Lower leg skin (tissue), 4 donors: ENCODE results near the gene GADD45B. TPM values are rescaled to one million over a fixed set of nuclear protein-coding genes. Genes with fewer than 3 reads are reported as not detected.
"Not testable (repeated sequence)": the region's sequence is repeated elsewhere in the genome, so short reads cannot be mapped to it uniquely, and the experiment has no call there.

ENCODE experiments used
- DNase-seq, 2 donors: peaks; one replicate each; pipeline ENCODE4 v3.0.0-alpha.2; 2019; ENCODE audit warnings: low spot score in 2 of 2
- H3K4me3 ChIP-seq: fragments of 200-600 bp; sonication (generic); 2 replicates; pipeline ENCODE4 v1.5.1; 2017; ENCODE audit warnings: mild to moderate bottlenecking, low read depth; ENCODE audit not compliant: poor library complexity, severe bottlenecking
- POLR2A ChIP-seq, 2 donors: fragments of 450-650 bp; IDR thresholded peaks; one replicate each; pipeline ENCODE4 v1.6.1; 2016 to 2017; ENCODE audit warnings: antibody characterized with exemption in 2 of 2, mild to moderate bottlenecking in 1 of 2, moderate library complexity in 1 of 2
- WGBS, 2 donors: methylation state at CpG; one replicate each; pipeline ENCODE4 v1.1.5; 2018; 5-methylcytosine and 5-hydroxymethylcytosine counted together
- intact Hi-C: fragments of 100-400 bp; cut with DNase I; formaldehyde crosslinking; loops from one replicate; pipeline ENCODE4 v1.15.0; 2023; ENCODE audit warnings: low total_unique reads
- total RNA-seq, 4 donors: library from RNA; depleted of rRNA; stranded (reverse); fragments of >200 nt; gene quantifications; one replicate each; pipeline ENCODE4 v1.1.0, GENCODE V29; 2016
- TF ChIP-seq, protein P1 (sequence below), 3 donors: fragments of 450-650 bp; IDR thresholded peaks; one replicate each; pipeline ENCODE4 v1.5.1; 2016; ENCODE audit warnings: antibody characterized with exemption in 3 of 3, mild to moderate bottlenecking in 3 of 3, moderate library complexity in 2 of 3

GADD45B gene
- total RNA-seq, 4 donors from 2014 or later = 74.0 to 205 (median 106) TPM

DNA sequence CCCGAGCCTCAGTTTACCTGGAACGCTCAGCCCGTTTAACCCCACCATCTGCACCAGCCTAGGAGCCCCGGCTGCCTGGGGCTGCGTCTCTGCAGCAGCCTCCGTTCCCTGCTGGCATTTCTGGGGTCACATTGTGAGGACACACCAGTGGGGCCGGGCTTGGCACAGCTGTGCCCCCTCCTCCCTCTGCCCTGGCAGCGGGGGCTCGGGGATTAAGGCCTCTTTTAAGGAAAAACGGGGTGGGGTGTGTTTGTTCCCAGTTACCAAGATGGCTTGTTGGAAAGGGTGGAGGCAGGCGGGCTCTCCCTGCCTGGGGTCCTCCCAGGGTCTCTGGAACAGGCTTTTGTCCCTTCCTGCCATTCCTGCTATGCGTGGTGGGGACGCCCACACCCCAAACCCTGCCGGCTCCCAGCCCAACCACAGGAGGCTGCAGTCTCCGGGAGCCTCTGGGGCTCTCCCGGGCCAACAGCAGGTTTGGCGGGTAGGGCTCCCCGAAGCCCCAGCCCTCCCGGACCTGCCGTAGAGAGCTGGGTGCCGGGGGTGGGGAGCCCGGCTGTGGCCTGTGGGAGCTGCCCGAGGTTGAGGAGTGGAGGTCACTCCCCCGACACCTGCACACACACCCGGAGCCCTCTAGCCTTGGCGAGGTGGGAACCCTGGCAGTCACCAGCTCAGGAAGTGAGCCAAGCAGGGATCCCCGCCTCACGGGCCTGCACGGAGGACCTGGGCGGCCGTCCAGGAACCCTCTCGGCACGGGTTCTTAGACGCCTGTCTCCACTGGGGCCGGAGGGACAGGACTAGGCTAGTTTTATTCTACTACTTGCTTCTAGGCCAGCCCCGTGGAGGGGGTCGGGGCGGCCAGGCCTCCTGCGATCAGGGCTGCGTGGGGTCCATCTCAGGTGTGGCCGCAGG, 36.9 kb downstream of the GADD45B start:
- TF ChIP-seq, protein P1, sequence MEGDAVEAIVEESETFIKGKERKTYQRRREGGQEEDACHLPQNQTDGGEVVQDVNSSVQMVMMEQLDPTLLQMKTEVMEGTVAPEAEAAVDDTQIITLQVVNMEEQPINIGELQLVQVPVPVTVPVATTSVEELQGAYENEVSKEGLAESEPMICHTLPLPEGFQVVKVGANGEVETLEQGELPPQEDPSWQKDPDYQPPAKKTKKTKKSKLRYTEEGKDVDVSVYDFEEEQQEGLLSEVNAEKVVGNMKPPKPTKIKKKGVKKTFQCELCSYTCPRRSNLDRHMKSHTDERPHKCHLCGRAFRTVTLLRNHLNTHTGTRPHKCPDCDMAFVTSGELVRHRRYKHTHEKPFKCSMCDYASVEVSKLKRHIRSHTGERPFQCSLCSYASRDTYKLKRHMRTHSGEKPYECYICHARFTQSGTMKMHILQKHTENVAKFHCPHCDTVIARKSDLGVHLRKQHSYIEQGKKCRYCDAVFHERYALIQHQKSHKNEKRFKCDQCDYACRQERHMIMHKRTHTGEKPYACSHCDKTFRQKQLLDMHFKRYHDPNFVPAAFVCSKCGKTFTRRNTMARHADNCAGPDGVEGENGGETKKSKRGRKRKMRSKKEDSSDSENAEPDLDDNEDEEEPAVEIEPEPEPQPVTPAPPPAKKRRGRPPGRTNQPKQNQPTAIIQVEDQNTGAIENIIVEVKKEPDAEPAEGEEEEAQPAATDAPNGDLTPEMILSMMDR (IDR thresholded peaks at IDR 0.05) = no peak
- no peak for TF ChIP-seq POLR2A (IDR thresholded peaks at IDR 0.05)
- DNase-seq = no peak
- H3K4me3 ChIP-seq = no peak overlapping the region
- WGBS, 2 donors = 33 to 48% methylated on average over 29 to 30 of the region's 41 CpGs
- intact Hi-C loops = no loop called here

DNA sequence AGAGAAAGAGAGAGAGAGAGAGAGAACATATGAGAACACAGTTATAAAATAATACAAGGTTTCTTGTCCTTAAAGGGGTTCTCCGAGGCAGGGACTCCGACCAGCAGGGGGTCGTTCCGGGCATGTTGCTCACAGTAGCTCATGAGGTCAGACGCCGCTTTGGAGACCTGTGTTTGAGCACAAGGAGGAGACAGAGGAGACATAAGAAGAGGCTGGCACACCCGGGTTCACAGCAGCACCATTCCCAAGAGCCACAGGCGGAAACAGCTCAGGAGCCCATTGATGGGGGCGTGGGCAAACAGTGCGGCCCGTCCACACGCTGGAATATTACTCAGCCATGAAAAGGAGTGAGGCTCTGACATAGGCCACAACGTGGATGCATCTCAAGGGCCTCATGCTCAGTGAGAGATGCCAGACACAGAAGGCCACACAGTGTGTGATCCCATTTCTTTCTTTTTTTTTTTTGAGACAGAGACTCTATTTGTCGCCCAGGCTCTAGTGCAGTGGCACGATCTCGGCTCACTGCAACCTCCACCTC, 39.1 kb downstream of the GADD45B start:
- 90 to 94% methylated on average over 16 of the region's 16 CpGs for WGBS, 2 donors
- H3K4me3 ChIP-seq = no peak overlapping the region
- intact Hi-C loops = no loop called here
- DNase-seq = no peak
- TF ChIP-seq, protein P1 (IDR thresholded peaks at IDR 0.05) = no peak
- no peak for TF ChIP-seq POLR2A (IDR thresholded peaks at IDR 0.05)

DNA sequence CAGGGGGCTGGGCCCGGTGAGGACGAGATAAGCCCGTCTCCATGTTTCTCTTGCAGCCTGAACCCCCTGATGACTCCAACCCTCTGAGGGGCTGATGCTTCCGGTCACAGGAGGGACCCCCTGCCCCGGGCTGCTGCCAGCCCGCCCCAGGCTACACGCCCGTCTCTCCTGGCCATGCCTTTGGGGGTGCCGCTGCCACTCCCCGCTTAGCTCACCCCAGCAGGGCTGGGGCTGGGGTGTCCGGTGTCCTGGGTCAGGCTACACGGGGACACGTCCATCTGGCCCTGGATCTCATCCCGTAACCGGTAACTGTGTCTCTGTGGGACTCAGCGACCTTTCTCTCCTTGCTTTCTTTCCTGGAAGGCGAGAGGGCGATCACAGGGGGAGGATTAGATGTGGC, 40.8 kb downstream of the GADD45B start:
- no peak for DNase-seq
- WGBS, 2 donors = 88% methylated on average over 18 of the region's 18 CpGs
- intact Hi-C loops = no loop called here
- H3K4me3 ChIP-seq = no peak overlapping the region
- TF ChIP-seq, protein P1 (IDR thresholded peaks at IDR 0.05) = no peak
- TF ChIP-seq POLR2A (IDR thresholded peaks at IDR 0.05) = no peak

DNA sequence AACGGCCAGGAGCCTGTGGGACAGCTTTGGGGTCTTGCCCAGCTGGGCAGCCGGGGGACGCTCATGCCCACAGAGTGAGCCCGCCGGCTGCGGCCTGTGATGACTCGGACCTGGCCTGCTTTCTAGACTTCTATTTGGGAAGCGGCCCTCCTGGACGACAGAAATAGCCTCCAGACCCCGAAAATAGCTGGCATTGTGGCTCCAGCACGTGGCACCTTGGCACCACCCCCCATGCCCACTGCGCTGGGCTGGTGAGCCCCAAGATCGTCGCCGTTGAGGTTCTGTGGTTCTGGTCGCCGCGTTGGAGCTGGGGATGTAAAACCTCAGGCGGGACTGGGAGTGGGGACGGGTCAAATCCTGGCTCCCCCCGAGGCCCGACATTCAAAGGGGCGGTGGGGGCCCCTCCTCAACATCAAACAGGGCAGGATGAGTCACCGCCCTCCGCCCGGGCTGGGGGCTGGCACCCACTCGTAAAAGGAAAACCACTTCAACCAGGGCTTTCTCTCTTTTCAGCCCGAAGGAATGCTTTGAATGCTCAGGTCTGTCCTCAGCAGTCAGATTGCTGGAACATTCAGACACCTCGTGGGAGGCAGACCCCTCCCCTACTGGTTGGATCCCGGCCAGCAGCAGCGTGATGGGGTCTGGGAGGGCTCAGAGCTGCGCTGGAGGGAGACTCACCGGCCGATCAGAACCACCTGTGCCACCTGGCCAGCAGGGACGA, 42.1 kb downstream of the GADD45B start:
- no peak for TF ChIP-seq POLR2A (IDR thresholded peaks at IDR 0.05)
- TF ChIP-seq, protein P1 (IDR thresholded peaks at IDR 0.05) = no peak
- intact Hi-C loops = no loop called here
- H3K4me3 ChIP-seq = no peak overlapping the region
- DNase-seq = no peak
- WGBS, 2 donors = 48 to 58% methylated on average over 26 to 32 of the region's 35 CpGs

DNA sequence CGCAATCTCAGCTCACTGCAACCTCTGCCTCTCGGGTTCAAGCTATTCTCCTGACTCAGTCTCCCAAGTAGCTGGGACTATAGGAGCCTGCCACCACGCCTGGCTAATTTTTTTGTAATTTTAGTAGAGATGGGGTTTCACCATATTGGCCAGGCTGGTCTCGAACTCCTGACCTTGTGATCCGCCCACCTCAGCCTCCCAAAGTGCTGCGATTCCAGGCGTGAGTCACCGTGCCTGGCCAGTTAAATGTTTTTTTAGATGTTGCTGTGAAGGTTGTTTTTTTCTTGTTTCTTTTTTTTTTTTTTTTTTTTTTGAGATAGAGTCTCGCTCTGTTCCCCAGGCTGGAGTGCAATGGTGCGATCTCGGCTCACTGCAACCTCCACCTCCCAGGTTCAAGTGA, 42.9 kb downstream of the GADD45B start:
- DNase-seq, intact Hi-C loops, H3K4me3 ChIP-seq: not testable (repeated sequence)
- 79 to 80% methylated on average over 11 of the region's 11 CpGs for WGBS, 2 donors

DNA sequence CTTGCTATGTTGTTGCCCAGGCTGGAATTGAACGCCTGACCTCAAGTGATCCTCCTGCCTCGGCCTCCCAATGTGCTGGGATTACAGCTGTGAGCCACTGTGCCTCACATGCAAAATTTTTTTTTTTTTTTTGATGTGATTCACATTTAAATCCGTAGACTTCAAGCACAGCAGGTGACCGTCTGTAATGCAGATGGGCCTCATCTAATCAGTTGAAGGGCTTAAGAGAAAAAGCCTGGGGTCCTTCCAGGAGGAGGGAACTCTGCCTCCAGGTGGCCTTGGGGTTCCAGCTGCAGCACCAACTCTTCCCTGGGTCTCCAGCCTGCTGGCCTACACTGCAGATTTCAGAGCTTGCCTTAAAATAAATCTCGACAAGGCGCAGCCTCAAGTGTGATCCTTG, 43.6 kb downstream of the GADD45B start:
- intact Hi-C loops = no loop called here
- H3K4me3 ChIP-seq = no peak overlapping the region
- WGBS, 2 donors = 84 to 98% methylated on average over 6 of the region's 6 CpGs
- no peak for DNase-seq
- TF ChIP-seq, protein P1 (IDR thresholded peaks at IDR 0.05) = no peak
- TF ChIP-seq POLR2A (IDR thresholded peaks at IDR 0.05) = no peak
